HG03139 (cell line): ENCODE data around the gene TENM3.
A peak's percentile ranks its signal among the peaks of the same experiment; 100 is the strongest.

ENCODE experiments used
- ATAC-seq: cut with Tn5 transposase; IDR thresholded peaks from one replicate; pipeline ENCODE4 v1.9.1; 2021; ENCODE audit not compliant: unreplicated experiment

The TENM3 gene

GRCh38 chr4:182495645-182496385 is 252.6 kb downstream of the TENM3 start:
- ATAC-seq: no peak

- no peak for ATAC-seq
Observed at GRCh38 chr4:182496408-182496807, 253.2 kb downstream of the TENM3 start.

GRCh38 chr4:182502064-182502463 is 258.9 kb downstream of the TENM3 start:
- ATAC-seq: no peak

GRCh38 chr4:182504463-182504862 is 261.3 kb downstream of the TENM3 start:
- no peak for ATAC-seq

GRCh38 chr4:182507805-182508204 is 264.6 kb downstream of the TENM3 start:
- ATAC-seq: no peak

GRCh38 chr4:182510836-182511235 is 267.6 kb downstream of the TENM3 start:
- no peak for ATAC-seq

GRCh38 chr4:182513587-182514291 is 270.5 kb downstream of the TENM3 start:
- peak; percentile 62 for ATAC-seq

DNA sequence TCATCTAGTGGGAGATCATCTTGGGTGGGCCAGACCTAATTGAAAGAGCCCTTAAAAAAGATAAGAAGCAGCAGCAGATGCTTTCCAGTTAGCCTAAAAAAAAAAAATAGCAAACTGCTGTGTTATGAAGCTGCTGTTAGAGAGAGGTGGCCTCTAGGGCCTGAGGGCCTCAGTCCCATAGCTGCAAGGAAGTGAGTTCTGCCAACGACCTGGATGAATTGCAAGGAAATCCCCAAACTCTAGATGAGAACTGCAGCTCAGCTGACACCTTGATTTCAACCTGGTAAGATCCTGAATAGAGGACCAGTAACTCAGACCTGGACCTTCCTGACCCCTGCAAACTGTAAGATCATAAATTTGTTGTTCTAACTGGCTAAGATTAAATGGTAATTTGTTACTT is 275.2 kb downstream of the TENM3 start:
- ATAC-seq: no peak

- no peak for ATAC-seq
Observed at GRCh38 chr4:182519528-182519927, 276.3 kb downstream of the TENM3 start.

DNA sequence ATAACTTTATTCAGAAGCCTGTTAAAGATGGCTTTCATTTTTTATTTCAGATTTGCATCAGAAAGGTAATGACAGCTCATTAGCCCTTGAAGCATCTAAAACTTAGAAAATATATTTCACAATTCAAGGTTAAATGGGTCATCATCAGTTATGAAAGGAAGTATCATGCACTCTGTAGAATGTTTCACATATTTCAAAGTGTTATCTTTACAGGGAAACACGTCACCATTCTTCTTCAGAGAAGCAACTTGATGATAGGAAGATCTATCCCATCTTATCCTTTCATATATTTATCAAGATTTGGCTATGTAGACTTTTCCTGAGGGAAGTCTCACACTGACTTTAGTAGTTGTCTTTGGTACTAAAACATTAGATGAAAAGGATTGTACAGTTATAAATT is 277.8 kb downstream of the TENM3 start:
- no peak for ATAC-seq

- no peak for ATAC-seq
Observed at GRCh38 chr4:182528819-182529218, 285.6 kb downstream of the TENM3 start.

GRCh38 chr4:182530451-182530850 is 287.2 kb downstream of the TENM3 start:
- ATAC-seq: no peak

- no peak for ATAC-seq
Observed at GRCh38 chr4:182531555-182532162, 288.5 kb downstream of the TENM3 start.

GRCh38 chr4:182532441-182532840 is 289.2 kb downstream of the TENM3 start:
- ATAC-seq: no peak

GRCh38 chr4:182533964-182534363 is 290.8 kb downstream of the TENM3 start:
- ATAC-seq: no peak

DNA sequence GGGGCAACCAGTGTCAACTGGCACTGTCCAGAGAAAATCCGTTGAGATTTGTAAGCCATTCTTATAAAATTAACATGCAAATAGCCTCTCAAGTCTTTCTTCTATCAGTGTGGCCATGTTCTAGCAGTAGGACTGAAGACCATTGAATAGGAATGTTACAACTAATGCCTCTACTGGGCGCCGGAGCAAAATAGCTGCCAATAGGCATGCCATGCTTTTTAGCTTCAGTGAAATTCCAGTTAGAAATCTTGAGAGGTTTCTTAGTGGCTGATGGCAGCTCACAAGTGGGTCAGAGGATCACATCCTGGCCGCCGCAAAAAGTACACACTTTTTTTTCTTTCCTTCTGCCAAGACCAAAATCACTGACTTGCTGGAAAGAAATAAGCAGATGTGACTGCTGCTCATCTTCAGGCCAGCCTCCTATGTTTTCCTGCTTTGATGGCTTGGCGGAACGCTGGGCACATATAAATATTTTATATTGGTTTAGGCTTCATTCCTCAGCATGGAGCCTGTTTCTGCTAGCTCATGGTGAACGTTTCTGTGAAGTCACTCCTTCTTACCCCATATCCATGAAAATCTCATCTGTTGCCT is 293.1 kb downstream of the TENM3 start:
- no peak for ATAC-seq

GRCh38 chr4:182537031-182537795 is 294.0 kb downstream of the TENM3 start:
- no peak for ATAC-seq

GRCh38 chr4:182538031-182538430 is 294.8 kb downstream of the TENM3 start:
- ATAC-seq: no peak

- ATAC-seq: no peak
Observed at GRCh38 chr4:182540496-182540895, 297.3 kb downstream of the TENM3 start.

GRCh38 chr4:182547435-182547834 is 304.2 kb downstream of the TENM3 start:
- peak; percentile 88 for ATAC-seq

DNA sequence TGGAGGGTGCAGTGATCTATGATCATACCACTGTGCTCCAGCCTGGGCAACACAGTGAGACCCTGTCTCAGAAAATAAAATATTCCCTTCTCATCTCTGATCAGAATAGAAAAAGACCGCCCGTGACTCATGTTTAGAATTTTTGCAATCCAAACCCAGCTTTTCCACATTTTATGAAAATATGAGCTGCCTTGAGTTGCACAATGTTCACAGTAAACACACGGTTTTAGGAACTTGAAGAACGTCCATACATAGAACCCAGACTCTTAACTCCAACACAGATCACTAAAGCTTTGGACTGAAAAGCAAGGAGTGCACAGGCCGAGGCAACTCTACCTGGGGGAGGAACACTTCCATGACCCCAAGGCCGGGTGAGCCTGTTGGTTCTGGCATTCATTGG is 305.0 kb downstream of the TENM3 start:
- no peak for ATAC-seq
